Activated CD4-positive, alpha-beta T cell treated with anti-CD3 and anti-CD28 coated beads, Interleukin-2, amount 50 U/mL, for 48 hours (primary cell): ENCODE results near the gene TBX6.
"Not testable (repeated sequence)": the region's sequence is repeated elsewhere in the genome, so short reads cannot be mapped to it uniquely, and the experiment has no call there.

Experiments used
- DNase-seq, 2 experiments: peaks; one replicate each; pipeline ENCODE4 v3.0.0-alpha.2; 2020

Gene TBX6

DNA sequence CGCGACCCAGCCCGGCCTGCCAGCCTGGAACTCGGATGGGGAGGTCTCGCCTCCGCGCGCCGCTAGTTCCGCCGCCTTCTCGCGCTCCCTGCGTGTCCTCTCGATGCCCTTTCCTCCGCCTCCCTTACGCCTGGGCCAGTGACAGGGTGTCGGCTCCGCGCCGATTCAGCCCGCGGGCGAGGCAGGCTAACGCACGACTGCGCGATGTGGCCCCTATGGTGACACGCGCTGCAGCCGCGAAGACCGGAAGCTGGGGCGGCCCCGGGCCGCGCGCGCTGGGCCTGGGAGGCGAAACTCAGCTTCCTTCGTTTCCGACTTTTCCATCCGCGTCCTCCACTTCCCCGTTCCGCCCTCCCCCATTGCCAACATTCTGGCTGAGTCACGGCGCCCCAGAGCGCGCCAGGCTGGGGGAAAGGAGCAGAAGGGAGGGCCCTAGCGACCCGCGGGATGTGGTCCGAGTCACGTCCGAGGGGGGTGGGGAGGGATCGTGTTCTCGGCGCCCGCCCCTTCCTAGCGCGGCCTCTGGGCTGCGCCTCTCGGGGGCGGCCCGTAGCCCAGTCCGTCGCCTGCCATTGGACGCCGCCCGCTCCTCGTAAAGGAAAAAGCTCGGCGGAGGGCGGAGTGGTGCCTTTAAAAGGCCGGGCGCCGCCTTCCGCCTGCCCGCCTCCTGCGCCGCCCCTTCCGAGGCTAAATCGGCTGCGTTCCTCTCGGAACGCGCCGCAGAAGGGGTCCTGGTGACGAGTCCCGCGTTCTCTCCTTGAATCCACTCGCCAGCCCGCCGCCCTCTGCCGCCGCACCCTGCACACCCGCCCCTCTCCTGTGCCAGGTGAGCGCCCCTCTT lies 26.4 kb downstream of the TBX6 start, which contains the start of gene ALDOA:
ALDOA (plus strand) TSS at position 659 of the 841 bp plus-strand sequence. CDS start 1,138 bp downstream, outside the sequence.
- DNase-seq, result peak; percentile 99

DNA sequence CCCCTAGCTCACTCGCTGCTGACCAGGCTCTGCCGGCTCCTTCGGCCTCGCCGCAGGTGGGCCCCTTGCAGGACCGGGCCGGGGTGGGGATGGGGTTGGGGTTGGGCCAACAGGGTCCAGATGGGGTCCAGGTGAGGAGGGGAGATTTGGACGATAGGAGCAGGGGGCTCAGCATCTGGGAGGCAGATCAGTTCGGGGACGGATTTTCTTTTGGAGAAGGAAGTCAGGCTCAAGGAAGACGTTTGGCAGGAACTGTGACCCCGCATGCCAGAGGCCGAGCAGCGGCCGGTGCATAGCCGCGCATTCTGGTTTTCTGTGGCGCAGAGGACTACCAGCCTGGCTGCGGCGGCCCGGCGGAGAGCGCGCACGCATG lies 27.0 kb downstream of the TBX6 start:
- no peak for DNase-seq

DNA sequence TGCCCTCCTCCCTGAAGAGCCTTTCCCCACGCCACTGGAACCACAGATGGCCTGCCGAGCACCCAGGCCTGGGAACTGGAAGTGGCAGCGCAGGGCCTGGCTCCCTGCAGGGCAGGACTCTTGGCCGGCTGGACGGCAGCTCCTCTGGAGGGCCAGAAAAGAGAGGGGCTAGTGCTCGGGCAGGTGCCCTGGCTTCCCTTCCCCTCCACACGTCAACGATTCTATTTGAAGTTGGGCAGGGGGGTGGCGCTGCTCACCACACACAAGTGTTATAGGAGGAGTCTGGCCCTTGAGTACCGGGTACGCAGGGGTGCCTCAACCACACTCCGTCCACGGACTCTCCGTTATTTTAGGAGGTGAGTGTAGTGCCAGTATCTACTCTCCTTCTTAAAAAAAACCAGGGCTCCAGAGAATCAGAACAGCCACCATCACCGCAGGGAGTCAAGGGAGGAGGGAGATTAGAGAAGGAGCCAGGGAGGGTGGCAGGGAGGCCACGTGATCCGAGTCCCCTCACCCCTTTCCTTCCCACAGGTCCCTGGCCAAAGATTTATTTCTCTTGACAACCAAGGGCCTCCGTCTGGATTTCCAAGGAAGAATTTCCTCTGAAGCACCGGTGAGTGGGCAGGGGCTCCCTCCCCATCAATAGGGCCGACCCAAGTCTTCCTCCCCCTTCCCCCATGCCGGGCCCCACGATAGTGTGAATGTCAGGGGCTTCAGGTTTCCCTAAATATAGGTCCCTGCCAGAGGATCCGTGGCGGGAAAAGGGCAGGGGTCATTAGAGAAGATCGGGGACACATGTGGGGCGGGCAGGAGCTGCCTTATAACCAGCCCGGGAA lies 27.6 kb downstream of the TBX6 start:
- DNase-seq, result peak; percentile 77 to 84

DNA sequence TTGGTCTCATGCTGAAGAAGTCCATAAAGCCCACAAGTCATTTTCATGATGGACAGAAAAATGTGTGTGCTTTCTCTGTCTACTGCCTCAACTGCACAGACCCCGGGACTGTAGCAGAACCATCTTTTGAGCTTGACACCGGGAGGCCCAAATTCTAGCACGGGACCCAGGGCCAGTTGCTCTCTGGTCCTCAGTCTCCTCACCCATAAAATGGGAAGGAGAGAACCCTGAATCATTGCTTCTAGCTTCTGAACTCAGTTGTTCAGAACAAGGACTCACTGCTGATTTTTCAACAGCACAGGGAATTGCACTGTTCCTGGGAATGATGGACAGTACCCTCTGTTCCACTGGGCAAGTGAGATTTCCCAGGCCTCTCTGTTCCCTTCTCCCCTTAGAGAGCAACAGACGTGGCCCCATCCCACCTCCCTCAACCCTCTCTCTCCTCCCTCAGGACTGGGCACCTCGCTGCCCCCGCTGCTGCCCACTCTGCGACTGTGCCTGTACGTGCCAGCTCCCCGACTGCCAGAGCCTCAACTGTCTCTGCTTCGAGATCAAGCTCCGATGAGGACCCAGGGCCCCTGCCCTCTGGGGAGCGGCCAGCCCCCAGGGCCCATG lies 28.3 kb downstream of the TBX6 start:
- no peak for DNase-seq

DNA sequence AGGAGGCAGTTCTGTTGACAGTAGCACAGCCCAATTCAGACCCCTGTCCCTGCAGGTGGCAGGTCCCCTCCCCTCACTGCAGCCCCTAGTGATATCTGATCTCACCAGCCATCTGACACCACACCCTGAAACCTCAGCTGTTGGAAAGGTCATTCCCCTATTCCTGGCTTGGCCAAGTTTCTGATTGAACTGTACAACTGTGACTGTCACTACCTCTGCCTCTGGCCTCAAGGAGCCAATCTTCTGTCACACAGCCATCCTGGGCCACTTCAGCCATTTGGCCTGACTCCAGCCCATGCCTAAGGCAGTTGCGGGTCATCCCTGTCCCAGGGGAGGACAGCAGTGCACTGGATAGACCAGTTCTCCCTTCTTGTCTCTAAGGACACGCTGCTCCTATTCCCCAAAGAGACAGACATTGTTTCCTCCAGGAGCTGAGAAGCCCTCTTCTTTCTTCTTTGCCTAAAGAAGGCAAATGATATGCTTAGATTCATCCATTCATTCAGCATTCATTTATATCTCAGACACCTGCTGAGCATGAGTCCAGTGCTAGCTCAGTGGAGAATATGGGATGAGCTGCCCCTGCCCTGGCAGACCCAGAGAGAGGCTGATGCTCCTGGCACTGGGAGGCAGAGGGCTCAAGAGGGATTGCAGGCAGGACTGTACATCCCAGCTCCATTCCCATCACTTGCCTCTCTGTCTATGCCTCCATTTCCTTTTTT lies 30.7 kb downstream of the TBX6 start:
- DNase-seq, result no peak

DNA sequence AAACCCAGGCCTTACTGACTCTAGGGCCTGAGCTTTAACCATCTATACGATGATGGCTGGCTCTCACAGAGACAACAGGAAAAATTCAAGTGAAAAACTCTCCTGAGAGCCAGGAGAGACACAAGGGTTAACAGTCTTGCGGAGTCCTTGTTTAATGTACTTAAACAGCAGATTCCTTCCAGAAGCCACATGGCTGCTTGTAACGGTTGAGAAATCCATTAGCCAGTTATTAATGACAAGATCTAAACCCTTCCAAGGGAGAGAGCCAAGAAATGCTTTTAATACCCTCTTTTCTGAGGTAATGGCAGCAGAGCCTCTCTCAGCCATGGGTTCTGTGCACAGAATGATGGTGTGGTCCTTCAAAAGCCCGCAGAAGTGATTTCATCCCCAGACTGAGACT lies 31.4 kb downstream of the TBX6 start:
- DNase-seq, result no peak

DNA sequence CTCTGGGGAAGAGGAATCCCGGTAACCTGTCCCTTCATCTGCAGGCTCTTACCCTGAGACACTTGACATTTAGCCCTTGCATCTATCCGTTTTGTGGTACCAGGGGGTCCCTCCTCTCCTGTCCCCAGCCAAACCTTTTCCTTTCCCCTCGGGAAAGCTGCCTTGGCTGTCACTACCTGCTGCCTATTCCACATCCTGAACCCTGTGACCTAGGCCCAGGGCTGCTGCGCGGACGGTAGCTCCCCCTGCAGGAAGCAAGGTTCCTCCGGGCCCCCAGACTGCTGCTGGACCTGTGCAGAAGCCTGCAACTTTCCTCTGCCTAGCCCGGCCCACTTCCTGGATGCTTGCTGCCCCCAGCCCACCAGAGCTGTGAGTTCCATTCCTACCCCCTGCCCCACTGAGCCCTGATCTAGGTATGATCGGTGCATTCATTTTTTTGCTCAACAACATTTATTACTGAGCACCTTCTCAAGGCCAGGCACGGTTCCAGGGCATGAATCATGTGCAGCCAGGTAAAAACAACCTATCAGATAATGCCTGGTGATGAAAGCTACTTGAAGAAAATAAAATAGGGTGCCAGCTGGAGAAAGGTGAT lies 36.7 kb downstream of the TBX6 start:
- peak; percentile 67 to 78 for DNase-seq

DNA sequence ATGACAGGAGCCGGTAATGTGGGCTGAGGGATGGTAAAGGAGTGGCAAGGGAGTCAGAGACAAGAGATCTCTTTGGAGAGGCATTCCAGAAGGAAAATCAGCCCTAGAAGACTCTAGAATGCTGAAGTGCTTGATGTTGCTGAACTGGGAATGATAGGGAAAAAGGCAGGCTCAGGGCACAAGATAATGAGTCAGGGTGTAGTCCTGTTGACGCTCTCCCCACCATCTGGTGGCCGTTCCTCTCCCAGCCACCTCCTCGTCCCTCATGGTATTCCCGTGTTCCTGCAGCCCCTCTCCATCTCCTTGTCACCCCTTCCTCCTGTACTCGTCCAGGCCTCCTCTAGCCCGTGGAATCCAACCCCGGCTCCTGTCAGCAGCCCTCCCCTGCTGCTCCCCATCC lies 37.3 kb downstream of the TBX6 start:
- no peak for DNase-seq

DNA sequence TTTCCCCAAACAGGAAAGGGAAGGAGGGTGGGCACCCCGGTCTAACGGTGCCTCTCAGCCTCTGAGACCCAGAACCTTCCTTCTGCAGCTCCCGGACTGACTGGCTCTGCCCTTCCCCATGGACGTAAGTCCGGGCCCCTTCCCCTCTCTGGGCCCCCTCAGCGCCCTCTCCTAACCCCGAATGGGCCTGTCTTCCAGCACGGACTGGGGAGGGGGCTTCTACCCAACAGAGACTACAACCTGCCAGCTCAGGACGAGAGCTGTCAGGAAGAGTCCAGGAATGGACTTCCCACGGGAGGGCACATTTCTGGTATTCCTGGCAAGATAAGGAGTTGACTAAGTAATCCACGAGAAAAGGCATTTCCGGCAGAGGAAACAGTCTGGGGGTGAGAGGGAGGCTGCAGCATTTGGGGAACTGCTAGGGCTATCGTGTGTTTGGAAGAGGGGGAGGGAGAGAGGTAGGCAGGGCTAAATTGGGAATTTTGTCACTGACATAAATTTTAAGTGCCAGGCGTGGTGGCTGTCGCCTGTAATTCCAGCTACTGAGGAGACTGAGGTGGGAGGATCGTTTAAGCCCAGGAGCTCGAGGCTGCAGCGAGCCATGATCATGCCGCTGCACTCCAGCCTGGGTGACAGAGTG lies 38.2 kb downstream of the TBX6 start:
- no peak for DNase-seq

DNA sequence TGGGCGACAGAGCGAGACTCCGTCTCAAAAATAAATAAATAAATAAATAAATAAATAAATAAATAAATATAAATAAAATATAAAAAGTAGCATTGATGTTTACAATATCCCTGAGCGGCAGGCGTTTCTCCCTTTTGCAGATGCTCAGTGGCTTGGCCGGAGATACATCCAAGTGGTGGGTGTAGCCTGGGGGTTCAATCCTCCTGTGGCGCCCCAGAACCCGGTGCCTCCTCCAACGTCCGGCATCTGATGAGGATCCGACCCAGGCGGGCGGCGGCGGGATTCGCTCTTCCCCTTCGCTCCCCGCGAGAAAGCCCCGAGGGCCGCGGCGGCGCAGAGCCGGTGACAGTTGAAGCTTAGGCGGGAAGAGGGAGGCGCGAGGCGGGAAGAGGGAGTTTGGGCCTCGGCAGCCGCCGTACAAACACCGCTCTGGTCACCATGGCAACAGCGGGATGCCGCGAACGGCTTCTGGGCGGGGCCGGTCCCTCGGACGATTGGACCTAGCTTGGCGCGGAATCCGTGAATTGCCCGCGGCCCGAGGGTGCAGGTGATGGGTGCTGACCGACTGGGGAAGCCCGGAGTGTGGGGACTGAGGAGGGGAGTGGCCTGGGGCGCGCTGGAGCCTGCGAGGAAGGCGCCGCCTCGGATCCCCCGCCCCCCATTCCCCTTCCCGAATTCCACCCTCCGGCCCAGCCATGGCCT lies 38.9 kb downstream of the TBX6 start:
- DNase-seq, result peak; percentile 96 to 97

DNA sequence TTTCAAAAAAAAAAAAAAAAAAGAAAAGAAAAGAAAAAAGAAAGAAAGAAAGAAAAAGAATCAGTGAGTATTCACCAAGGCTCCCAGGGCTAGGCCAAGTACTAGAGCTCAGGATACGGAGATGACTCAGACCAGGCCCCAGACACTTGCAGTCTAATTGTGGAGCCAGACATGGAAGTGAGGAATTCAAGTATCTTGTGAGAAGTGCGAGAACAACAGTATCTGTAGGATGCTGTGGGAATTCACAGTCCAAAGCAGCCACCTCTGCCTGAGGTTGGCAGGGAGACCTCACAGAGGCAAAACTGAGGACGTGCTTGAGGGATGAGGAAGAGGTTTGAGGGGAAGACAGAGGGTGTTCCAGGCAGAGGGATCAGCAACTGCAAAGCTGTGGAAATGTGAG lies 40.2 kb downstream of the TBX6 start:
- DNase-seq, result no peak

DNA sequence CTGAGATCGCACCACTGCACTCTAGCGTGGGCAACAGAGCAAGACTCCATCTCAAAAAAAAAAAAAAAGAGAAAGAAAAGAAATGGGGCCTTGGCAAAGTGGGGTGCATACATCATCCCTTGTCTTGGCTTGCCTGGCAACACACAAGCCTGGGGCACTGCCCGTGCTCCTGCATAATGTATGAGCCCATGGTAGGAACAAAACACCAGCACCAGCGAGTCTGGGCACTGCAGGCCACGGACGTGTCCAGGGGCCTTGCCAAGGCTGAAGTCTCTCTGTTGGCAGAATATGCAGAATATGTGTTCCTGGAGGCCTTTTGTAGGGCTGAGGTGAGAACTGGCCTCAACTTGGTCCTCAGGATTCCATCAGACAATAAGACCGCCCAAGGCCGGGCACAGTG lies 41.9 kb downstream of the TBX6 start:
- DNase-seq, result no peak

DNA sequence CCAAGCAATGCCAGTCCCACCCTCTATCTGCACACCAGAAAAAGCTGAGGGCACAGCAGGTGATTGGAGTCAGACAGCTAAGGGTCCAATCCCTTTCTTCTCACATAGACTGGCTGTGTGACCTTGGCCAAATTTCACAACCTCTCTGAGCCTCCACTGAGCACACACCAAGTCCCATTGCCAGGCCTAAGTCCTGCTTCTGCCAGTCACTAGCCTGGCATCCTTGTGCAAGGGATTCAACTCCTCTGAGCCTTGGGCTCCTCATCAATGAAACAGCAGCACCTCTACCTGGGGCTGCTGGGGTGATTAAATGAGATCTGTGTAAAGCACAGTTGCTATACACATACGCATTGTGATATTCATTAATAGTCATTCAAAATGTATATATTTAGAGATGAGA lies 45.1 kb downstream of the TBX6 start:
- no peak for DNase-seq

DNA sequence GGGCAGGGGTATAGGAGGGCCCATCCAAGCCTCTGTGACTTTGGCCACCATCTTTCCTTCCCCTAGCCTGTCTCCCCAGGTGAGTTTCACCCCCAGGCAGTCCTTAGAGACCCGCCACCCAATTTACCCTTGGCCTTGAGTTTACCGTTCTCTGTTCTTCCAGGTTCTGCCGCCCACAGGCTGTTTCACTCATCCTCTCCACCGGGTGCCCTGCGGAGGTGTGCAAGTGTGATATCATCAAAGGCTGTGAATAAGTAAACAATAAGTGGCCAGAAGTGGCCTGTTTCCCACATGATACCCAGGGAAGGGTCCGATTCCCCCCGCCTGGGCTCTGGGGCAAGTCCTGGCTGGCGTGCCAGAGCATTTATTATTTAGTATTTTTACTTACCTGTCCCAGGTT lies 45.5 kb downstream of the TBX6 start:
- no peak for DNase-seq

DNA sequence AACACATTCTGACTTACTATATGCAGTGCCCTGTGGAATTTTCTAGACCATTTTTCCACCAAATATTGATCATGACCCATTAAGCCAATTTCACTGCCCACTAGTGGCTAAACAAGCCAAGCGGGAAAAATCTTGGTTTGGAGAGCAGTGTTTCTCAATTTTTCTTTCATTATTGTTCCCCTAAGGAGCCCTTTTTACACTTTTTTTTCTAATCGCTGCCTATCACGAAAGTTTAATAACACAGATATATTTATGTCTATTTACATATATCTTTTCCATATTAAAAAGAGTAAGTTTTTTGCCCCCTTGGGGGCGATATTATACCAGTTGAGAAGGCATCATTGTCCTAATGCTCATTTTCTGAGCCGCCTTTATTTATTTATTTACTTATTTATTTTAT lies 49.9 kb downstream of the TBX6 start:
- DNase-seq, result no peak

DNA sequence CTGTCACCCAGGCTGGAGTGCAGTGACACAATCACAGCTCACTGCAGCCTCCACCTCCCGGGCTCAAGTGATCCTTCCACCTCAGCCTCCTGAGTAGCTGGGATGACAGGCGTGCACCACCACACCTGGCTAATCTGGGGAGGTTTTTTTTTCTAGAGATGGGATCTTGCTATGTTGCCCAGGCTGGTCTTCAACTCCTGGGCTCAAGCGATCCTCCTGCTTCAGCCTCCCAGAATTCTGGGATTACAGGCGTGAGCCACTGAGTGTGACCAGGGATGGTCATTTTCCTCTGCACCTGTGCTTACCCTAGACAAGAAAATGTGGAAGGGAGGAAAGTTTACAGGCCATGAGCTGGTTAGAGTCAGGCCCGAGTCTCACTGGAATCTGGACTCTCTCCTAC lies 51.0 kb downstream of the TBX6 start:
- not testable (repeated sequence) for DNase-seq

DNA sequence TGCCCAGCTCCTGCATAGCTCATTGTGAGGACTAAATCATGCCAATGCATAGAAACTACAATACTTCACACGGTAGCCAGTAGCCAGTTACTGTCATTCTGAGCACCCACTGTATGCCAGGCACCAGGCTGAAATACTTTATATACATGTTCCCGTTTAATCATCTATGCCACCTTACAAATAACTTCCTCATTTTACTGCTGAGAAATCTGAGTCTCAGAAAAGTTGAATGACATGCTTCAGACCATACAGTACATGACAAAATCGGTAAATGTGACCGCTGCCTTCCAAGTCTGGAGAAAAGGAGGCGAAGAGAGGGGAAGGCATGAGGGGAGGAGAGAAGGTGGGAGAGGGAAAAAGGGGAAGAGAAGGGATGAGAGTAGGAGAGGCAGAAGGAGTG lies 51.5 kb downstream of the TBX6 start:
- no peak for DNase-seq
